ENCODE data around the gene ABHD2.
"Not testable (repeated sequence)": the region's sequence is repeated elsewhere in the genome, so short reads cannot be mapped to it uniquely, and the experiment has no call there.

Gene ABHD2

DNA sequence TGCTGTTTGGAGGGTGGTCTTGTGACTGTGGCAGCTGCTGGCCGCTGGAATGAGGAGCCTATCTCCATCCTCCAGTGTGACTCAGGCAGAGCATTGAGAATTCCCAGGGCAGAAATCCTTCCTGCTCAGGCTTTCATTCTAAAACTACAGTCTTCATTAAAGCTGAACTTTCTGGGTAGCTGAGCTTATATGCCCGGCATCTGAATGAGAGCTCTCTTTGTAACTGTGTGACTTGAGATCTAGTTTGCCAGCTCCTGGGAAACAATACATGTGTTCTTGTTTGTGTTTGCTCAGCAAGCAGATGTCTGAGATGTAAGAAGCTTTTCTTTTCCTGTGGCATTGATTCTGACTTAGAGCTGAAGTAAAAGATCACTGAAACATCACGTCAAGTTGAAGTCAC lies 110.7 kb downstream of the ABHD2 start:
- no peak for DNase-seq

GRCh38 chr15:89199746-89200145 lies 111.5 kb downstream of the ABHD2 start:
- no peak for DNase-seq

GRCh38 chr15:89200182-89200581 lies 111.9 kb downstream of the ABHD2 start:
- DNase-seq, result no peak

GRCh38 chr15:89201465-89202005 lies 113.3 kb downstream of the ABHD2 start:
- DNase-seq, result no peak

GRCh38 chr15:89203705-89204273 lies 115.5 kb downstream of the ABHD2 start:
- DNase-seq, result no peak

GRCh38 chr15:89205991-89206585 lies 117.8 kb downstream of the ABHD2 start:
- no peak for DNase-seq

GRCh38 chr15:89206908-89207331 lies 118.7 kb downstream of the ABHD2 start:
- no peak for DNase-seq

DNA sequence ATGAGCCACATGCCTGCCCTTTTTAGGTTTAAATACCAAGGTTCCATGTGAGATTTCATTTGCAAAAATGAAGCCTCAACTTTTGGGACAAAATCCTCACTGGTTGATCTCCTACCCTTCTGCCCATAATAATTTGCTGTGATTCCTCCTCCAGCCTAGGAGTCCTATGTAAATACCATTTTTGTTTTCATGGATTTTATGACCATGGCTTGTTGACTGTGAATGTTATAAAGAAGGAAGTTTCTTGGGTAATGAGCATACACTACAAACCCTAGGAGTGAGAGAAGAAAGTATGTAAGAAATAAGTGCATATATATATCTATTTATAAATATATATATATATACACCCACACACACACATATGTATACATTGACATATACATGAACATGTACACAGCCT lies 120.0 kb downstream of the ABHD2 start:
- DNase-seq, result no peak

DNA sequence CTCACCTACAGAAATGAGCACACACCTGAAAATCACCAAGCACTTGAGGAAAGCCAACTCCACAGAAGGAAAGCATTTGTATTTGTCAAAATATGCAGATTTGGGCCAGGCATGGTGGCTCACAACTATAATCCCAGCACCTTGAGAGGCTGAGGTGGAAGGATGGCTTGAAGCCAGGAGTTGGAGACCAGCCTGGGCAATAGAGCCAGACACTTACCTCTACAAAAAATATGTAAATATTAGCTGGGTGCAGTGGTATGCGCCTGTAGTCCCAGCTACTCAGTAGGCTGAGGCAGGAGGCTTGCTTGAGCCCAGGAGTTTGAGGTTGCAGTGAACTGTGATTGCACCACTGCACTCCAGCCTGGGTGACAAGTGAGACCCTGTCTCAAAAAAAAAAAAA lies 120.8 kb downstream of the ABHD2 start:
- no peak for DNase-seq

GRCh38 chr15:89211678-89212170 lies 123.5 kb downstream of the ABHD2 start:
- DNase-seq, result no peak

DNA sequence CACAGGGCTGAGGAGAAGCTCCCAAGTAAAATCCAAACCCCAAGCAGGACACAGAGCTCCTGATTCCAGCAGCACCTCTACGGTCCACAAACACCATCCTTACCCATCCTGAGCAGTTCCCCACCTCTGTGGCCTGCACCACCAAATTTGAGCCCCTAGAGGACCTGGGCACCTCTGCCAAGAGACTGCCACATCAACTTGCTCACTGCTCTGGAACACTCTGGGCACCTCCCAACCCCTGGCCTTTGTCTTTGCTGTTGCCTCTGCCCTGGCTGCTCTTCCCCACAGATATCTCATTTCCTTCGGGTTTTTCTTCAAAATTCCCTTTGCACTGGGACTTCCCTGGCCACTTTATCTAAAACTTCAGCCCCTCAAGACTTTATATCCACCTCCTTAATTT lies 127.4 kb downstream of the ABHD2 start:
- no peak for DNase-seq

DNA sequence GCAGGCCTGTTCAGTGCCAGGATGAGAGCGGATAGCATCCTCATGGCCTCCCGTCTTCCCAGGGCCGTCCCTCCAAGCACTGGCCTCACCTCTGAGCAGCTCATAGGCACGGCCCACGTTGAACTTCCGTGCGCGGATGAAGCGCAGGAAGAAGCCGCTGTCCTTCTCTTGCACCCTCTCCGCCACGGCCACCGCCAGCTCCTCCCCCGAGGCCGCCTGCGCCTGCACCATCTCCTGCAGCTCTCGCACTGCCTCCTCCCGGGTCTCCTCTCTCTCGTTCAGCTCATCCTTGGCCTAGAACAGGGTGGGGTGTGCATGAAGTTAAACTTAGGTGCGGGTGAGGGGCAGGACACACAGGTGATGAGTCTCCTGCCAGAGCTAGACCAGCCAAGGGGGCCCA lies 128.8 kb downstream of the ABHD2 start:
- DNase-seq, result no peak

GRCh38 chr15:89217686-89218376 lies 129.6 kb downstream of the ABHD2 start:
- no peak for DNase-seq

DNA sequence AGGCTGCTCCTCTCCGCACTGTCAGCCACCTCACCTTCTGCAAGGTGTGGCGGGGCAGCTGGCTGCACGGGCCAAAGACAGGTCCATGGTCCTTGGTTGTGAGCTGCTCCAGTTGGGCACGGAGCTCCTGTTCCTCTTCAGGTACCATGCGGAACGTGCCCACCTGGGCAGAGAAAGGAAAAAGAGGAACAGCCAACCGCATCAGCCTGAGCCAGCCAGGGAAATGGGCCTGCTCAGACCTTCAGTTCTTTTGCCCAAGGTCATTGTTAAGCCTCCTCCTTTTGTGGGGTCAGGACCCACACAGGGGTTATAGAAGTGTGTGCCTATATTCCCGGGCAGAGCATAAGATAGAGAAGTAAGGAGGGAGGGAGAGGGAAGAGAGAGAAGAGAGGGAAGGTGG lies 130.3 kb downstream of the ABHD2 start:
- no peak for DNase-seq

GRCh38 chr15:89221543-89221942 lies 133.3 kb downstream of the ABHD2 start, which contains the start of gene RLBP1:
TSS of gene RLBP1 (minus strand) at chr15:89221579. CDS start at chr15:89218975, 2,604 bp downstream.
- DNase-seq, result no peak

- DNase-seq, result no peak
Measured at GRCh38 chr15:89225588-89225987, 137.3 kb downstream of the ABHD2 start.

DNA sequence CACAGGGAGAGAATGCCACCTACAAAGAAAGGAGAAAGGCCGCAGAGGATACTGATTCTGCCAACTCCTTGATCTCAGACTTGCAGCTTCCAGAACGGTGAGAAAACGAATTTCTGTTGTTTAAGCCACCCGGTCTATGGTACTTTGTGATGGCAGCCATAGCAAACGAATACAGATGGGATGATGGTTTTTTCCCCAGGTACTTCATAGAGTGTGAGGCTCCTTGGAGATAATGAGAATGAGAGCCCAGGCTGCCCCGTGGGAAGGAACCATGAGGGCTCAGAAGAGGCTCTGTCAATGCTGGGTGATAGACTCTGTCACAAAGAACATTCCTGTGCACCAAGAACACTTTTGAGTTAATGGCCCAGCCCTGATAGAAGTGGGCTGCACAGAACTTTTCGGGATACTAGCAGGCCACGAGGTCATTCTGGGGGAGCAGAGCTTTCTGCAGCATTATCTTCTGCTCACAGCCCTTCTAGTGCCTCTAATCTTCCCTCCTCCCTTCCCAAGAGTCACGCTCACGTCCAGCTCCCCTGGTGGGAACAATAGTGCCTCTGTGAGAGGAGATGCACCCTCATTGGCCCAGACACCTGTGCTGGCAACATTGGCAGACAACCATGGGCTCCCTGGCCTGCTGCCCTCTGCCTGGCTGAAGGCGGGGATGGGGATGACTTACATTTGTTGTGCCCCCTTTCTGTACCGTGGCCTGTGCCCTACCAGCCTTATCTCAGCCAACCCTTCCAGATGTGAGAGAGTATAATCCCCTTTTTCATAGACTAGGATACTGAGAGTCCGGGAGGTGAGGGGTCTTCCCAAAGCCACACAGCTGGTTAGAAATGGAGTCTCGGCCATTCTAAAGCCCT lies 138.3 kb downstream of the ABHD2 start:
- no peak for DNase-seq

- DNase-seq, result no peak
Measured at GRCh38 chr15:89227425-89227824, 139.2 kb downstream of the ABHD2 start.

- DNase-seq, result no peak
Measured at GRCh38 chr15:89230277-89230676, 142.0 kb downstream of the ABHD2 start.

DNA sequence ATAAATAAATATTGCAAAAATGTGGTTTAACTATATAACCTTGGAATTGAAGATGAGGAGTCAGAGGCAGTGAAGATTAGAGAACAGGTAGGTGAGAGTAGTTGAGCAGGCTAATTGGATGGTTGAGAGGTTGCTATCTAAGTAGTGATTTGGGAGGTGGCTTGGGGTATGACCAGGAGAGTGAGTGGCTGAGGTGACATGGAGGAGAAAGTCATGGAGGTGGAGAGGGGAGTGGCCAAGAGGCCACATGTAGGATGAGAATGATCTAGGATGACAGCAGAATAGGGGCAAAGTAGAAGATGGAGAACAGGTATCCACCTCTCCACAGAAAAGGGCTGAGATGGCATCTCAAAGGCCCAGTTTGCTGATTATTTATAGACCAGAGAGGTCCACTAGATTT lies 143.6 kb downstream of the ABHD2 start:
- DNase-seq, result no peak

DNA sequence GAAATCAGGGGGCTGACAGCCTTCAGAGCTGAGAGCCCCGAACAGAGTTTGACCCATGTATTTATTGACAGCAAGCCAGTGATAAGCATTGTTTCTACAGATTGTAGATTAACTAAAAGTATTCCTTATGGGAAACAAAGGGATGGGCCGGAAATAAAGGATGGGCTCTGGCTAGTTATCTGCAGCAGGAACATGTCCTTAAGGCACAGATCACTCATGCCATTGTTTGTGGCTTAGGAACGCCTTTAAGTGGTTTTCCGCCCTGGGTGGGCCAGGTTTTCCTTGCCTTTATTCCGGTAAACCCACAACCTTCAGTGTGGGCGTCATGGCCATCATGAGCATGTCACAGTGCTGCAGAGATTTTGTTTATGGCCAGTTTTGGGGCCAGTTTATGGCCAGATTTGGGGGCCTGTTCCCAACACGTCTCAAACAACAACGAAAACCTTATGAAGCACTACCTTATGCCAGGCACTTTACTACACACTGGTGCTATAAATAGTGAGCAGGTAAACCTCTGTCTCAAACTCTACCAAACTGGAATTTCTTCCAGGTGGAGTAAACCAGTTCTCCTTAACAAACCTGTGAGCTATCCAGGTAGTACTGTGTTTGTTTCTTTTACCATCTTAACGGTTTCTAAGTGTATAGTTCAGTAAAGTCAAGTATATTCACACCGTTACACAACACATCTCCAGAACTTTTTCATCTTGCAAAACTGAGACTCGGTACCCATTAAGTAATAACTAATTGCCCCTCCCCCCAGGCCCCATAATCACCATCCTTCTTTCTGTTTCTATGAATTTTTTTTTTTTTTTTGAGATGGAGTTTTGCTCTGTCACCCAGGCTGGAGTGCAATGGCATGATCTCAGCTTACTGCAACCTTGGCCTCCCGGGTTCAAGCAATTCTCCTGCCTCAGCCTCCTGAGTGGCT lies 151.9 kb downstream of the ABHD2 start:
- DNase-seq, result not testable (repeated sequence)
